Stimulated activated CD4-positive, alpha-beta T cell treated with anti-CD3 and anti-CD28 coated beads, Interleukin-15, amount 100 ng/mL, for 1 hour (primary cell): ENCODE data around the gene EFHD1.
A peak's percentile ranks its signal among the peaks of the same experiment; 100 is the strongest.
"Not testable (repeated sequence)": the region's sequence is repeated elsewhere in the genome, so short reads cannot be mapped to it uniquely, and the experiment has no call there.

ENCODE experiments used
- DNase-seq, 2 donors: peaks; one replicate each; pipeline ENCODE4 v3.0.0-alpha.2; 2020; ENCODE audit warnings: low read depth in 1 of 2, low spot score in 1 of 2

The EFHD1 gene

DNA sequence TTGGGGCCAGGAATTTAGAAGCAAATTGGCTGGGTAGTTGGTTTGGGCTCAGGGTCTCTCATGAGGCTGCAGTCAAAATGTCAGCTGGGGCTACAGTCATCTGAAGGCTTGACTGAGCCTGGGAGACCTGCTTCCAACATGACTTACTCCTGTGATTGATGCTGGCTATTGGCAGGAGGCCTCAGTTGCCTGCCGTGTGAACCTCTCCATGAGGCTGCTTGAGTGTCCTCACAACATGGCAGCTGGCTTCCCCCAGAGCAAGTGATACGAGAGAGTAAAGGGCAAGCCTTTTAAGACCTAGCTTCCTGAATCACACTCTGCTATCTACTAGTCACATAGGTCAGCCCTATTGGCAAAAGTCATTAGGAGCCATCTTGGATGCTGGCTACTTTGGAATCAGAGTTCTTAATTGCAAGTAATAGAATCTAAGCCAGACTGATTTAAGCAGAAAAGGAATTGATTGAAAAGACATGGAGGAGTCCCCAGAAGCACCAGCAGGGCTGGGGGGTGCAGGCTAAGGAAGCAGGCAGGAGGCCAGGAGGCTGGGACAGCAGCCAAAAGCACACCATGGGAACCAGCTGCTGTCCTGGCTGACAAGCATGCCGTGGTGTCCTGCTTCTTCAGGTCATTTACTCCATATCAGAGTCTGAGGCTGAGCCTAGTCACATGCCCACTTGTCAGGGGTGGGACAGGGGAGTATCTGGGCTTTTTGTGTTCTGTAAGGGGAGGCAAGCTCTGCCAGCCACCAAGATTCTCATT, 55.9 kb downstream of the EFHD1 start:
- no peak for DNase-seq

GRCh38 chr2:232691117-232691516, 57.7 kb downstream of the EFHD1 start:
- not testable (repeated sequence) for DNase-seq

DNA sequence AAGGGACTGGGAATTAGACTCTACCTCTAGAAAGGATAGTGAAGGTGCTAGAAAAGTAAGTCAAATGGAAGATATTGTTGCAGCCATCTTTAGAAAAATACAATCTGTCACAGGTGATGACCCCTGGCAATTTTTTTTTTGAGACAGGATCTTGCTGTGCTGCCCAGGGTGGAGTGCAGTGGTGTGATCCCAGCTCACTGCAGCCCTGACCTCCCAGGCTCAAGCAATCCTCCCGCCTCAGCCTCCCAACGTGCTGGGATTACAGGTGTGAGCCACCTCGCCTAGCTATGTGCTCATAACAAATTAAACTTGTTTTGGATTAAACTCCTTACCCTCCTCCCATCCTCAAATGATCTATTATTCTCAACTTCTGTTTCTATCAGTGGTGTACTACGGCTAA, 59.9 kb downstream of the EFHD1 start:
- DNase-seq = no peak

DNA sequence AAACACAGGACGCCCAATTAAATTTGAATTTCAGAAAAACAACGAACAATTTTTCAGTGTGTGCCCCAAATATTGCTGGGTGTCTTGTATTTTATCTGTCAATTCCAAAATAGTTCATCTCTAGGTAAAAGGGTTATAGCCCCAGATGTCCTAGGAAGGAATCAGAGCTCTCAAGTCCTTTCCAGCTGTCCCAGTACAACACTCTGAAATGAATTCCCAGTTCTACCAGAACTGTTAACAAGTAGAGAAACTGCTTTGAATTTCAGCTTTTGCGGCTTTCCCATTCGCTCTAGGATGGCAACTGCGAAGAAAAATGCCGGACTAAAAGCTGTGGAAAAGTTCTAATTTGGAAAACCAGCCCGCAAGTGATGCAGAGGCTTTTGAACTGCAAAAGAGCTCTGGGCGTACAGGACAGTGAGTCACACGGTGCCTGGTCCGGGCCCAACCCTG, 63.2 kb downstream of the EFHD1 start:
- DNase-seq = no peak

DNA sequence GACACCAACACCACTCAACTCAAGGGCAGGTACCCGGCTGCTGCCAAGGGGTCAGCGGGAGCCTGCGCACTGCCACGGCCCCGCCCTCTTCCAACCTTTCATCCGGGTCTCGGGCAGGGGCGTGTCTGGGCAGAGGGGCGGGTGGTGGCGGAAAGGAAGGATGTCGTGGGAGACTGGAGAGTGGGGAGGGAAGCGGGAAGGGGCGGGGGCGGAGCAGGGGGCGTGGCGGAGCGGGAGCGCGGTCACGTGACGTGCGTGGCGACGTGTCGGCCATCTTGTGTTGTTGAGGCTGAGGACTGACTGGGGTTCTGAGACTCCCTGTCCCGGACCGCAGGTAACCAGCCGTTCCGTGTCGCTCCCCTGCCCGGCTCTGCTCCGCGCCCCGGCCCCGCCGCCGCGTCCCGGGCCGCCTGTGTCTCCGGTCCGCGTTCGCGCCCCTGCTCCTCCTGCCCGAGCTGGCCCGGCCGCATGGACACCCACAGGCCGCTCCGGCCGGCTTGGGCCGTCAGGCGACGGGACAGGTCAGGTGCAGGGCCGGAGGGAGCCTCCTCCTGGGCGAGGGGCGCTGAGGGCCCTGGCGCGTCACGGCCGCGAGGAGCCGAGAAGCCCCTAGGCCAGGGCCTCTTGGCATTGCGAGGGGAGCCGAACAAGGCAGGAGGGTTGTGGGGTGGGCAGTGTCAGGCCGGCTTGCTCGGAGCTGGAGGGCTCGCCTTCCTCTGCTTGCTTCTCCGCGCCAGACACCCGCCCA, 63.8 kb downstream of the EFHD1 start, which contains the start of gene GIGYF2:
Gene GIGYF2 (plus strand): TSS at position 273 of the 748 bp plus-strand sequence. CDS start 37,867 bp downstream, outside the sequence.
- peak; percentile 81 to 96 for DNase-seq

DNA sequence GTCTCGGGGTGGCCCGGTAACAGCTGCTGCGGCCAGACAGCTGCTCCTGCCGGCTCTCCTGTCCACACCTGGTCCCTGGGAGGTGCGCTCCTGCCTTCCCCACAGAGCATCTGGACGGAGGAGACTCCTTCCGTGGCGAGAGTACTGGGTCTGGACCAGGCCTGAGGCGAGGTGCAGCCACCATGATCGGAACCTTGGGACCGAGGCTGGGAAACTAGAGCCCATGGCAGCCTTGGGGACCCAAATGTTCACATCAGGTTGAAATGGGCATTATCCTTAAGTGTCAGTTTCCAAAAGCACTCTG, 64.4 kb downstream of the EFHD1 start:
- no peak for DNase-seq

- no peak for DNase-seq
Measured at GRCh38 chr2:232698556-232699091, 65.2 kb downstream of the EFHD1 start.

DNA sequence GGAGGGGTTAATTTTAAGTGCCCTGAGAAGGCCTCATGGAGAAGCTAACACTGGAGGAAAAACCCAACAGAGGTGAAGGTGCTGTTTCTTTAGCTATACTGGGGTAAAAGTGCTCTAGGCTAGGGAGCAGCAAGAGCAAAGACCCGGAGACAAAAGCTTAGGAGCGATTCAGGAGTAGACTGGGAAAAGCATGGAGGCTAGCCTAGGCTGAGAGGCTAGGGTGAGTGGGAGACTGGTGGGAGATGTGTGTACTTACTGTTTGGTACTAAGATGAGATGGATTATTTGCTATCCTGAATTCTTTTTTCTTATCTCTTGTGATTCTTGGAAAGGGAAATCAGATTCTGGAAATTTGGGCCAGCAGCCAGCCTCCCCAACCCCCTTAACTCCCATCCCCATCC, 65.7 kb downstream of the EFHD1 start:
- no peak for DNase-seq

GRCh38 chr2:232700154-232700553, 66.8 kb downstream of the EFHD1 start:
- no peak for DNase-seq

DNA sequence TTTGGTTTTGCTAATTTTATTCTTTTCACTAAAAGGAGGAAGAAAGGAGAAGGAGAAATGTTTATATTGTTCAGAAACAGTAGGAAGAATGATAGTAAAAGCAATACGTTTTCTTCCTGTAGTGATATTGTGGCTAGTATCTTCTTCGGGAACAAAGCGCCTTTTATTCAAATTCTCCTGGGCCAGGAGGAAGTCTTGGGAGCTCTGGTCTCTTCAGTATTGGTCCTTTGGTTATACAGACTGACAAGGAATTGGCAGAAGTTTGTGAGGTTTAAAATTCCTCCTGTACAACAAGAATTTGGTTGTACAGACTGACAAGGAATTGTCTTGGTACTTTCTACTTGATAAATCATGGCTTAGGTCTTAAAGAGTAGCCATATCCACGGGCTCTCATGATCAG, 73.7 kb downstream of the EFHD1 start:
- no peak for DNase-seq

GRCh38 chr2:232713505-232713904, 80.1 kb downstream of the EFHD1 start:
- DNase-seq = no peak

GRCh38 chr2:232714969-232715368, 81.6 kb downstream of the EFHD1 start:
- no peak for DNase-seq

- not testable (repeated sequence) for DNase-seq
Measured at GRCh38 chr2:232720056-232720455, 86.7 kb downstream of the EFHD1 start.

DNA sequence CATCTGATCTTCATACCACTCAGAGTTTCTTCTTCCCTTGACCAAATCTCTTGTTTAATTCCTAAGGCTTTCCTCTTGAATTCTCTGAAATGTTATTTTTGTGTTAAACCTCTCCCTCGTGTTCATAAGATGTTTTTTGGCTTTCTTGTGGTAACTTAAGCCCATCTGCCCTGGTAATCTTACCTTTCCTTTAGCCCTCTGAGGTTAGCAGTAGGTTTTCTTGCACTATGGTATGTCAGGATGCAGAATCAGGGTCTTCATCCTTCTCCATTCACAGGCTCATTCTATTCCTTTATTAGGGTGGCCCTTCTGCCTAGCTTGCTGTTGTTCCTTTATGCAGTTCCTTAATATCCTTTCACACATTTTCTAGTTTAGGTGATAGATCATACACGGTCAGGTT, 87.9 kb downstream of the EFHD1 start:
- no peak for DNase-seq

- DNase-seq = no peak
Measured at GRCh38 chr2:232721882-232722281, 88.5 kb downstream of the EFHD1 start.

GRCh38 chr2:232723027-232723426, 89.6 kb downstream of the EFHD1 start:
- no peak for DNase-seq

DNA sequence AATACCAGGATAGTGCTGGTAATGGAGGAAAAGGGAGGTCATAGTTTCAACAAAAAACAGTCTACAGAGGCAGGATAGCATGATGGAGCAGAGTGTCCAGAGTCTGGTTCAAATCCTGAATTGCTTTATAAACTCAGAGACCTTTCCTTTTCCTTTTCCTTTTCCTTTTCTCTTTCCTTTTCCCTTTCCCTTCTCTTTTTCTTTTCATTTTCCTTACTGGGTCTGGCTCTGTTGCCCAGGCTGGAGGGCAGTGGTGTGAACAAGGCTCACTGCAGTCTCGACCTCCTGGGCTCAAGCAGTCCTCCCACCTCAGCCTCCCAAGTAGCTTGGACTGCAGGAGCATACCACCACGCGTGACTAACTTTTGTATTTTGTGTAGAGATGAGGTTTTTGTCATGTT, 95.4 kb downstream of the EFHD1 start:
- DNase-seq = no peak

GRCh38 chr2:232731470-232731869, 98.1 kb downstream of the EFHD1 start:
- DNase-seq = no peak
